ENCODE measurements around the gene PDE11A.
"Not testable (repeated sequence)": the region's sequence is repeated elsewhere in the genome, so short reads cannot be mapped to it uniquely, and the experiment has no call there.

Gene PDE11A

GRCh38 chr2:178006710-178007109 lies 65.9 kb downstream of the PDE11A start:
- DNase-seq: no peak

GRCh38 chr2:178005756-178006155 lies 66.8 kb downstream of the PDE11A start:
- no peak for DNase-seq

- no peak for DNase-seq
These were observed 70.5 kb downstream of the PDE11A start for GRCh38 chr2:178002038-178002437.

GRCh38 chr2:177998996-177999395 lies 73.6 kb downstream of the PDE11A start:
- no peak for DNase-seq

GRCh38 chr2:177998006-177998405 lies 74.6 kb downstream of the PDE11A start:
- no peak for DNase-seq

GRCh38 chr2:177992992-177993391 lies 79.6 kb downstream of the PDE11A start:
- no peak for DNase-seq

GRCh38 chr2:177989029-177989885 lies 83.3 kb downstream of the PDE11A start:
- no peak for DNase-seq

- DNase-seq: no peak
These were observed 87.8 kb downstream of the PDE11A start for GRCh38 chr2:177984749-177985148.

GRCh38 chr2:177983183-177983788 lies 89.3 kb downstream of the PDE11A start:
- DNase-seq: peak; percentile 68

GRCh38 chr2:177972782-177973181 lies 99.8 kb downstream of the PDE11A start:
- no peak for DNase-seq

GRCh38 chr2:177972123-177972522 lies 100.5 kb downstream of the PDE11A start:
- DNase-seq: no peak

GRCh38 chr2:177970670-177971454 lies 101.7 kb downstream of the PDE11A start:
- DNase-seq: no peak

- no peak for DNase-seq
These were observed 107.7 kb downstream of the PDE11A start for GRCh38 chr2:177964892-177965291.

GRCh38 chr2:177952151-177952550 lies 120.4 kb downstream of the PDE11A start:
- no peak for DNase-seq

- DNase-seq: not testable (repeated sequence)
These were observed 125.0 kb downstream of the PDE11A start for GRCh38 chr2:177947598-177947997.

GRCh38 chr2:177944530-177944929 lies 128.0 kb downstream of the PDE11A start:
- DNase-seq: not testable (repeated sequence)

GRCh38 chr2:177942731-177943130 lies 129.8 kb downstream of the PDE11A start:
- DNase-seq: no peak

- no peak for DNase-seq
These were observed 133.4 kb downstream of the PDE11A start for GRCh38 chr2:177939211-177939610.

- no peak for DNase-seq
These were observed 141.7 kb downstream of the PDE11A start for GRCh38 chr2:177930916-177931315.

GRCh38 chr2:177929662-177930522 lies 142.7 kb downstream of the PDE11A start:
- DNase-seq: no peak

- no peak for DNase-seq
These were observed 149.3 kb downstream of the PDE11A start for GRCh38 chr2:177923323-177923722.

- DNase-seq: no peak
These were observed 150.9 kb downstream of the PDE11A start for GRCh38 chr2:177921726-177922125.

- no peak for DNase-seq
These were observed 155.4 kb downstream of the PDE11A start for GRCh38 chr2:177917169-177917568.

Measured in NCI-H1436 (cell line).